ENCODE data around the gene HAVCR2. TPM values are rescaled to one million over a fixed set of nuclear protein-coding genes. Genes with fewer than 3 reads are reported as not detected.
A peak's percentile ranks its signal among the peaks of the same experiment; 100 is the strongest.

Gene HAVCR2
- total and polyA plus RNA-seq, 2 of the 13 experiments (the other 11 are each of a cell fraction or from before 2014, with no cell fraction given) = 0.07 to 0.16 TPM

GRCh38 chr5:157142317-157143126, 33.7 kb upstream of the HAVCR2 start, which contains the start of gene MED7 (continued):
- TF ChIP-seq ZHX1 (CRISPR knock-in tag; IDR thresholded peaks at IDR 0.05; ENCODE audit: low read depth) (no peak), ARNTL (CRISPR knock-in tag; IDR thresholded peaks at IDR 0.05) (no peak), WIZ (CRISPR knock-in tag; IDR thresholded peaks at IDR 0.05) (no peak), ZFP36L2 (CRISPR knock-in tag; IDR thresholded peaks at IDR 0.05) (no peak), ZNF879 (CRISPR knock-in tag; IDR thresholded peaks at IDR 0.05) (no peak), ZNF382 (CRISPR knock-in tag; IDR thresholded peaks at IDR 0.05; ENCODE audit: borderline replicate concordance) (no peak), KLF15 (CRISPR knock-in tag; IDR thresholded peaks at IDR 0.05; ENCODE audit: borderline replicate concordance) (no peak), ZNF496 (CRISPR knock-in tag; IDR thresholded peaks at IDR 0.05; ENCODE audit: insufficient replicate concordance) (no peak), ATM (IDR thresholded peaks at IDR 0.05; ENCODE audit: borderline replicate concordance) (no peak), PCBP2 (optimal IDR thresholded peaks at IDR 0.05; ENCODE audit: low read depth, low read length, poor library complexity, severe bottlenecking) (no peak), PHF20 (CRISPR knock-in tag; IDR thresholded peaks at IDR 0.05) (peak; percentile 72), ZNF703 (CRISPR knock-in tag; IDR thresholded peaks at IDR 0.05; ENCODE audit: borderline replicate concordance) (no peak), LRRFIP1 (CRISPR knock-in tag; conservative IDR thresholded peaks at IDR 0.05) (no peak), TAF15 (IDR thresholded peaks at IDR 0.05; ENCODE audit: low read depth, low read length, poor library complexity, severe bottlenecking) (peak; percentile 76), CENPX (CRISPR knock-in tag; IDR thresholded peaks at IDR 0.05) (no peak), HNF1B (CRISPR knock-in tag; IDR thresholded peaks at IDR 0.05) (peak; percentile 88; the same call in 1 of the 2 replicates), HOXA5 (CRISPR knock-in tag; IDR thresholded peaks at IDR 0.05) (no peak), ZNF749 (CRISPR knock-in tag; IDR thresholded peaks at IDR 0.05; ENCODE audit: borderline replicate concordance) (no peak), ZNF773 (CRISPR knock-in tag; IDR thresholded peaks at IDR 0.05; ENCODE audit: borderline replicate concordance) (no peak), ZBTB21 (CRISPR knock-in tag; IDR thresholded peaks at IDR 0.05) (no peak), ZNF549 (CRISPR knock-in tag; IDR thresholded peaks at IDR 0.05) (no peak), ZEB1 (IDR thresholded peaks at IDR 0.05; ENCODE audit: insufficient replicate concordance, low read depth) (no peak), ZBTB7B (CRISPR knock-in tag; IDR thresholded peaks at IDR 0.05) (peak; percentile 56; the same call in 1 of the 2 replicates)

Measured in HepG2 (cell line).